HepG2 (cell line): ENCODE data around the gene SRXN1. TPM values are rescaled to one million over a fixed set of nuclear protein-coding genes. Genes with fewer than 3 reads are reported as not detected.

Source experiments
- AKAP8 ChIP-seq: sonication (generic); formaldehyde crosslinking; IDR thresholded peaks from 2 replicates; pipeline ENCODE4 v1.5.1; 2020; ENCODE audit warnings: mild to moderate bottlenecking, missing genetic modification reagents
- CENPT ChIP-seq: sonication (generic); formaldehyde crosslinking; IDR thresholded peaks from 2 replicates; pipeline ENCODE4 v1.8.0; 2022; ENCODE audit warnings: low read depth, mild to moderate bottlenecking, moderate library complexity, missing genetic modification reagents
- ELF1 ChIP-seq: sonication (generic); formaldehyde crosslinking; IDR thresholded peaks from 2 replicates; pipeline ENCODE4 v1.4.0; 2020; ENCODE audit warnings: missing genetic modification reagents
- GABPA ChIP-seq, 2 experiments: IDR thresholded peaks; 2 replicates each; pipeline ENCODE4 v1.6.1; 2011 to 2016; ENCODE audit warnings: low read depth in 2 of 2, low read length in 1 of 2, missing biosample characterization in 1 of 2, missing genetic modification characterization in 1 of 2
- GFI1 ChIP-seq: sonication (generic); formaldehyde crosslinking; IDR thresholded peaks from 2 replicates; pipeline ENCODE4 v1.5.0; 2020; ENCODE audit warnings: missing genetic modification reagents, mild to moderate bottlenecking, borderline replicate concordance
- HNRNPUL1 ChIP-seq: fragments of 200-400 bp; formaldehyde crosslinking; IDR thresholded peaks from 2 replicates; pipeline ENCODE4 v1.6.1; 2017; ENCODE audit warnings: low read depth, mild to moderate bottlenecking, low read length, moderate library complexity
- HOXD1 ChIP-seq: sonication (generic); formaldehyde crosslinking; IDR thresholded peaks from 2 replicates; pipeline ENCODE4 v1.5.0; 2020; ENCODE audit warnings: missing genetic modification reagents
- KLF16 ChIP-seq, 2 experiments: sonication (generic) in 1 of 2; formaldehyde crosslinking in 1 of 2; IDR thresholded peaks; 2 replicates each; pipeline versions ENCODE4 v1.6.1 to v1.8.0; 2016 to 2023; ENCODE audit warnings: missing genetic modification reagents in 2 of 2, missing compliant biosample characterization in 1 of 2
- KMT2A ChIP-seq: sonication (generic); formaldehyde crosslinking; IDR thresholded peaks from 2 replicates; pipeline ENCODE4 v1.4.0; 2020; ENCODE audit warnings: missing genetic modification reagents
- MED13 ChIP-seq: sonication (generic); formaldehyde crosslinking; IDR thresholded peaks from 2 replicates; pipeline ENCODE4 v1.5.0; 2020; ENCODE audit warnings: missing genetic modification reagents
- MIXL1 ChIP-seq: IDR thresholded peaks from 2 replicates; pipeline ENCODE4 v1.6.1; 2016
- PAWR ChIP-seq: sonication (generic); formaldehyde crosslinking; IDR thresholded peaks from 2 replicates; pipeline ENCODE4 v1.4.0; 2020; ENCODE audit warnings: missing genetic modification reagents, mild to moderate bottlenecking, borderline replicate concordance
- POLR2G ChIP-seq: fragments of 200-400 bp; formaldehyde crosslinking; IDR thresholded peaks from 2 replicates; pipeline ENCODE4 v1.6.1; 2018; ENCODE audit warnings: mild to moderate bottlenecking, low read depth, low read length, moderate library complexity
- SMAD1 ChIP-seq: sonication (generic); formaldehyde crosslinking; IDR thresholded peaks from 2 replicates; pipeline ENCODE4 v1.4.0; 2020; ENCODE audit warnings: missing genetic modification reagents, low read depth, mild to moderate bottlenecking, borderline replicate concordance
- SNRNP70 ChIP-seq: fragments of 200-400 bp; formaldehyde crosslinking; IDR thresholded peaks from 2 replicates; pipeline ENCODE4 v1.6.1; 2017; ENCODE audit warnings: mild to moderate bottlenecking, low read depth, low read length, moderate library complexity
- SRY ChIP-seq: sonication (generic); formaldehyde crosslinking; IDR thresholded peaks from 2 replicates; pipeline ENCODE4 v1.8.0; 2022; ENCODE audit warnings: mild to moderate bottlenecking, missing genetic modification reagents
- TCF12 ChIP-seq, 2 experiments: fragments of 450-650 bp in 1 of 2; sonication (generic) in 1 of 2; formaldehyde crosslinking in 1 of 2; IDR thresholded peaks; 2 replicates each; pipeline versions ENCODE4 v1.6.1 to v1.8.0; 2017 to 2022; ENCODE audit warnings: antibody characterized with exemption in 1 of 2, mild to moderate bottlenecking in 1 of 2, missing genetic modification reagents in 1 of 2, moderate library complexity in 1 of 2
- TCF7L2 ChIP-seq: IDR thresholded peaks from 2 replicates; pipeline ENCODE4 v1.6.1; 2011; ENCODE audit warnings: mild to moderate bottlenecking, low read depth, low read length, moderate library complexity
- TEAD3 ChIP-seq: optimal IDR thresholded peaks from 2 replicates; pipeline ENCODE3; 2016; ENCODE audit warnings: borderline replicate concordance
- TOPORS ChIP-seq: sonication (generic); formaldehyde crosslinking; IDR thresholded peaks from 2 replicates; pipeline ENCODE4 v1.8.0; 2023; ENCODE audit warnings: mild to moderate bottlenecking, missing genetic modification reagents
- ZBTB20 ChIP-seq: sonication (generic); formaldehyde crosslinking; IDR thresholded peaks from 2 replicates; pipeline ENCODE4 v1.8.1; 2023; ENCODE audit warnings: missing genetic modification reagents, low read depth, mild to moderate bottlenecking, borderline replicate concordance
- ZMYM3 ChIP-seq: sonication (generic); formaldehyde crosslinking; IDR thresholded peaks from 2 replicates; pipeline ENCODE4 v1.5.1; 2020; ENCODE audit warnings: mild to moderate bottlenecking, missing genetic modification reagents
- ZNF281 ChIP-seq: sonication (generic); formaldehyde crosslinking; IDR thresholded peaks from 2 replicates; pipeline ENCODE4 v1.4.0; 2020; ENCODE audit warnings: missing genetic modification reagents, borderline replicate concordance
- ZNF572 ChIP-seq: sonication (generic); formaldehyde crosslinking; IDR thresholded peaks from 2 replicates; pipeline ENCODE4 v1.5.1; 2020; ENCODE audit warnings: mild to moderate bottlenecking, missing genetic modification reagents
- polyA plus RNA-seq, 8 experiments: library from polyadenylated mRNA; depleted of rRNA in 3 of 8; stranded (reverse) in 7 of 8; unstranded in 1 of 8; fragments of >200 nt; fragmentation: Illumina TruSeq in 4 of 8; extraction: Trizol in 4 of 8; gene quantifications; 2 replicates each; pipeline versions ENCODE4 v1.2.1 to v1.2.3, GENCODE V29; 2011 to 2016; ENCODE audit warnings: low read depth in 4 of 8, missing spikeins in 1 of 8, mixed read lengths in 1 of 8; ENCODE audit not compliant: insufficient read depth in 1 of 8
- total RNA-seq, 5 experiments: library from RNA; depleted of rRNA; stranded (reverse); fragments of >200 nt; fragmentation: Illumina TruSeq; extraction: Trizol; gene quantifications; 2 replicates each; pipeline ENCODE4 v1.2.3, GENCODE V29; 2016; ENCODE audit warnings: low read depth in 1 of 5
- TF ChIP-seq, protein P1 (sequence below): sonication (generic); formaldehyde crosslinking; IDR thresholded peaks from 2 replicates; pipeline ENCODE4 v1.4.0; 2020; ENCODE audit warnings: missing genetic modification reagents

The SRXN1 gene
- total and polyA plus RNA-seq, 2 of the 13 experiments (the other 11 are each of a cell fraction or from before 2014, with no cell fraction given): 29.9 to 87.7 TPM

GRCh38 chr20:645318-646106, 7.5 kb downstream of the SRXN1 start (continued):
- TF ChIP-seq GFI1 (CRISPR knock-in tag): peak; percentile 55; the same call in 1 of the 2 replicates
- TF ChIP-seq MIXL1 (CRISPR knock-in tag): no peak
- TF ChIP-seq ELF1: peak; percentile 95
- TF ChIP-seq HNRNPUL1: no peak
- TF ChIP-seq SRY (CRISPR knock-in tag): peak; percentile 39
- TF ChIP-seq, protein P1, sequence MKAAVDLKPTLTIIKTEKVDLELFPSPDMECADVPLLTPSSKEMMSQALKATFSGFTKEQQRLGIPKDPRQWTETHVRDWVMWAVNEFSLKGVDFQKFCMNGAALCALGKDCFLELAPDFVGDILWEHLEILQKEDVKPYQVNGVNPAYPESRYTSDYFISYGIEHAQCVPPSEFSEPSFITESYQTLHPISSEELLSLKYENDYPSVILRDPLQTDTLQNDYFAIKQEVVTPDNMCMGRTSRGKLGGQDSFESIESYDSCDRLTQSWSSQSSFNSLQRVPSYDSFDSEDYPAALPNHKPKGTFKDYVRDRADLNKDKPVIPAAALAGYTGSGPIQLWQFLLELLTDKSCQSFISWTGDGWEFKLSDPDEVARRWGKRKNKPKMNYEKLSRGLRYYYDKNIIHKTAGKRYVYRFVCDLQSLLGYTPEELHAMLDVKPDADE (CRISPR knock-in tag): no peak
- TF ChIP-seq KMT2A: no peak; the same call in 1 of the 2 replicates
- TF ChIP-seq TEAD3 (CRISPR knock-in tag): peak; percentile 68
- 0 out of 2 replicates have a peak, but pooled peaks have one; percentile 80 for TF ChIP-seq AKAP8 (CRISPR knock-in tag)
- peak; percentile 62 for TF ChIP-seq POLR2G
- TF ChIP-seq GABPA (IDR thresholded peaks at IDR 0.05; ENCODE audit: low read depth, low read length): no peak; the same call in 1 of the 2 replicates
- peak; percentile 84 for TF ChIP-seq GABPA (CRISPR knock-in tag; IDR thresholded peaks at IDR 0.05; ENCODE audit: low read depth)
- no peak for TF ChIP-seq CENPT (CRISPR knock-in tag)
- peak; percentile 45; the same call in 1 of the 2 replicates for TF ChIP-seq TOPORS (CRISPR knock-in tag)
- TF ChIP-seq ZMYM3 (CRISPR knock-in tag): peak; percentile 96
- TF ChIP-seq HOXD1 (CRISPR knock-in tag): peak; percentile 71; the same call in 1 of the 2 replicates
- peak; percentile 72; the same call in 1 of the 2 replicates for TF ChIP-seq ZBTB20 (CRISPR knock-in tag)
- no peak for TF ChIP-seq SNRNP70
- TF ChIP-seq ZNF572 (CRISPR knock-in tag): peak; percentile 90
- no peak for TF ChIP-seq TCF7L2
- TF ChIP-seq MED13: no peak
- TF ChIP-seq PAWR: no peak
- no peak; the same call in 1 of the 2 replicates for TF ChIP-seq ZNF281 (CRISPR knock-in tag)
- TF ChIP-seq TCF12 (IDR thresholded peaks at IDR 0.05): no peak
- TF ChIP-seq TCF12 (CRISPR knock-in tag; IDR thresholded peaks at IDR 0.05): peak; percentile 96
- TF ChIP-seq SMAD1: peak; percentile 94; the same call in 1 of the 2 replicates
- peak in 1 of 2 experiments; percentile 60; a peak in 1 of 4 replicates for TF ChIP-seq KLF16 (CRISPR knock-in tag; IDR thresholded peaks at IDR 0.05)
